ENCODE data around the gene ABCC4. TPM values are rescaled to one million over a fixed set of nuclear protein-coding genes. Genes with fewer than 3 reads are reported as not detected.

Gene ABCC4
- total and polyA plus RNA-seq, 9 of the 15 experiments (the other 6 are each of a cell fraction or from before 2014, with no cell fraction given): 9.4 to 46.1 (median 25.4) TPM

GRCh38 chr13:95317039-95317989 is 16.1 kb upstream of the ABCC4 start (continued):
- no peak for TF ChIP-seq BCLAF1 (IDR thresholded peaks at IDR 0.05; ENCODE audit: borderline replicate concordance in 1 of 2, control insufficient read depth in 1 of 2, low read depth in 2 of 2, low read length in 1 of 2)
- no peak for TF ChIP-seq SMARCB1 (IDR thresholded peaks at IDR 0.05; ENCODE audit: insufficient read length, low read depth)
- no peak for TF ChIP-seq LCOR (CRISPR knock-in tag; IDR thresholded peaks at IDR 0.05)
- no peak for TF ChIP-seq HNRNPLL (IDR thresholded peaks at IDR 0.05; ENCODE audit: low read depth, low read length, poor library complexity, severe bottlenecking)
- no peak for TF ChIP-seq RNF219 (CRISPR knock-in tag; IDR thresholded peaks at IDR 0.05)
- TF ChIP-seq KDM2B (CRISPR knock-in tag; IDR thresholded peaks at IDR 0.05): no peak
- TF ChIP-seq SMARCC2 (IDR thresholded peaks at IDR 0.05; ENCODE audit: low read depth): no peak
- no peak for TF ChIP-seq NR1H2 (CRISPR knock-in tag; IDR thresholded peaks at IDR 0.05)
- TF ChIP-seq ZKSCAN3 (CRISPR knock-in tag; IDR thresholded peaks at IDR 0.05): no peak

All from K562 (cell line).